HL-60 (cell line): ENCODE measurements around the gene IRF8.

ENCODE experiments used
- DNase-seq, 2 experiments: peaks; one replicate each; pipeline ENCODE4 v3.0.0-alpha.2; 2010 to 2020; ENCODE audit warnings: low read depth in 1 of 2, low spot score in 1 of 2
- H3K27ac ChIP-seq: fragments of 250-450 bp; sonication (Bioruptor Pico); replicated peaks from 2 replicates; pipeline ENCODE4 v1.5.1; 2020; ENCODE audit warnings: mild to moderate bottlenecking, moderate library complexity
- H3K27me3 ChIP-seq: fragments of 250-450 bp; sonication (Bioruptor Pico); 2 replicates; pipeline ENCODE4 v1.5.1; 2021; ENCODE audit warnings: mild to moderate bottlenecking, moderate library complexity; ENCODE audit not compliant: insufficient read depth, poor library complexity, severe bottlenecking
- H3K4me3 ChIP-seq: replicated peaks from 2 replicates; pipeline ENCODE4 v1.5.1; 2011; ENCODE audit warnings: mild to moderate bottlenecking, control low read depth, low read length; ENCODE audit not compliant: insufficient read depth
- GABPA ChIP-seq: IDR thresholded peaks from 2 replicates; pipeline ENCODE4 v1.6.1; 2012; ENCODE audit warnings: low read depth
- POLR2AphosphoS5 ChIP-seq: IDR thresholded peaks from 2 replicates; pipeline ENCODE4 v1.6.1; 2012; ENCODE audit warnings: low read depth
- SPI1 ChIP-seq: IDR thresholded peaks from 2 replicates; pipeline ENCODE4 v1.6.1; 2012; ENCODE audit warnings: low read depth, mild to moderate bottlenecking, borderline replicate concordance
- TF ChIP-seq, protein P1 (sequence below): IDR thresholded peaks from 2 replicates; pipeline ENCODE4 v1.6.1; 2012; ENCODE audit warnings: low read depth; ENCODE audit not compliant: insufficient replicate concordance
- TF ChIP-seq, protein P2 (sequence below): IDR thresholded peaks from one replicate; pipeline ENCODE4 v1.5.1; 2011; ENCODE audit warnings: low read length, control low read depth, inconsistent platforms; ENCODE audit not compliant: insufficient read depth

Gene IRF8

GRCh38 chr16:85891033-85891775, 7.8 kb upstream of the IRF8 start:
- H3K4me3 ChIP-seq = no peak overlapping the region
- no peak for DNase-seq
- no peaks in the 10 kb centered on the region for H3K27me3 ChIP-seq
- TF ChIP-seq SPI1 (no peak), GABPA (no peak), POLR2AphosphoS5 (no peak)
- TF ChIP-seq, protein P1, sequence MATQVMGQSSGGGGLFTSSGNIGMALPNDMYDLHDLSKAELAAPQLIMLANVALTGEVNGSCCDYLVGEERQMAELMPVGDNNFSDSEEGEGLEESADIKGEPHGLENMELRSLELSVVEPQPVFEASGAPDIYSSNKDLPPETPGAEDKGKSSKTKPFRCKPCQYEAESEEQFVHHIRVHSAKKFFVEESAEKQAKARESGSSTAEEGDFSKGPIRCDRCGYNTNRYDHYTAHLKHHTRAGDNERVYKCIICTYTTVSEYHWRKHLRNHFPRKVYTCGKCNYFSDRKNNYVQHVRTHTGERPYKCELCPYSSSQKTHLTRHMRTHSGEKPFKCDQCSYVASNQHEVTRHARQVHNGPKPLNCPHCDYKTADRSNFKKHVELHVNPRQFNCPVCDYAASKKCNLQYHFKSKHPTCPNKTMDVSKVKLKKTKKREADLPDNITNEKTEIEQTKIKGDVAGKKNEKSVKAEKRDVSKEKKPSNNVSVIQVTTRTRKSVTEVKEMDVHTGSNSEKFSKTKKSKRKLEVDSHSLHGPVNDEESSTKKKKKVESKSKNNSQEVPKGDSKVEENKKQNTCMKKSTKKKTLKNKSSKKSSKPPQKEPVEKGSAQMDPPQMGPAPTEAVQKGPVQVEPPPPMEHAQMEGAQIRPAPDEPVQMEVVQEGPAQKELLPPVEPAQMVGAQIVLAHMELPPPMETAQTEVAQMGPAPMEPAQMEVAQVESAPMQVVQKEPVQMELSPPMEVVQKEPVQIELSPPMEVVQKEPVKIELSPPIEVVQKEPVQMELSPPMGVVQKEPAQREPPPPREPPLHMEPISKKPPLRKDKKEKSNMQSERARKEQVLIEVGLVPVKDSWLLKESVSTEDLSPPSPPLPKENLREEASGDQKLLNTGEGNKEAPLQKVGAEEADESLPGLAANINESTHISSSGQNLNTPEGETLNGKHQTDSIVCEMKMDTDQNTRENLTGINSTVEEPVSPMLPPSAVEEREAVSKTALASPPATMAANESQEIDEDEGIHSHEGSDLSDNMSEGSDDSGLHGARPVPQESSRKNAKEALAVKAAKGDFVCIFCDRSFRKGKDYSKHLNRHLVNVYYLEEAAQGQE = no peak
- no peak overlapping the region for H3K27ac ChIP-seq

DNA sequence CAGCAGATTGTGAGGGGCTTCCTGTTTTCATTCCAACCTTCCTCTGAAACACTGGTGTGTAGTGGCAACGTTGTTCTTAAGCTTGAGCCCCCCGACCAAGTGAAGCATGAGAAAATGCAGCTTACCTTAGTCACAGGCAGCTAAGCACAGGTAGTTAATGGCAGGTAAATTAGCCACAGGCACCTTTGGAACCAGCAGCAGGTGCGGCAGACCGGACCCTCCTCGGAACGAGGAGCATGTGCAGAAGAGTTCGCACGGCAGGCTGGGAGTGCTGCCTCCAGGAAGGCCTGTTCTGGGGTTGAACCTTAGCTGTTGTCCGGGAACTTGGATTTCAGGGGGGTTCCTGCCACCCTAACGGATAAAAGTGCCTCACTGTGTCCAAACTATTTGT, 7.2 kb upstream of the IRF8 start:
- H3K27me3 ChIP-seq = no peaks in the 10 kb centered on the region
- DNase-seq = no peak
- TF ChIP-seq, protein P2, sequence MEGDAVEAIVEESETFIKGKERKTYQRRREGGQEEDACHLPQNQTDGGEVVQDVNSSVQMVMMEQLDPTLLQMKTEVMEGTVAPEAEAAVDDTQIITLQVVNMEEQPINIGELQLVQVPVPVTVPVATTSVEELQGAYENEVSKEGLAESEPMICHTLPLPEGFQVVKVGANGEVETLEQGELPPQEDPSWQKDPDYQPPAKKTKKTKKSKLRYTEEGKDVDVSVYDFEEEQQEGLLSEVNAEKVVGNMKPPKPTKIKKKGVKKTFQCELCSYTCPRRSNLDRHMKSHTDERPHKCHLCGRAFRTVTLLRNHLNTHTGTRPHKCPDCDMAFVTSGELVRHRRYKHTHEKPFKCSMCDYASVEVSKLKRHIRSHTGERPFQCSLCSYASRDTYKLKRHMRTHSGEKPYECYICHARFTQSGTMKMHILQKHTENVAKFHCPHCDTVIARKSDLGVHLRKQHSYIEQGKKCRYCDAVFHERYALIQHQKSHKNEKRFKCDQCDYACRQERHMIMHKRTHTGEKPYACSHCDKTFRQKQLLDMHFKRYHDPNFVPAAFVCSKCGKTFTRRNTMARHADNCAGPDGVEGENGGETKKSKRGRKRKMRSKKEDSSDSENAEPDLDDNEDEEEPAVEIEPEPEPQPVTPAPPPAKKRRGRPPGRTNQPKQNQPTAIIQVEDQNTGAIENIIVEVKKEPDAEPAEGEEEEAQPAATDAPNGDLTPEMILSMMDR = no peak
- TF ChIP-seq GABPA = no peak
- no peak for TF ChIP-seq SPI1
- TF ChIP-seq, protein P1 = no peak
- no peak for TF ChIP-seq POLR2AphosphoS5
- no peak overlapping the region for H3K4me3 ChIP-seq
- H3K27ac ChIP-seq = no peak overlapping the region

DNA sequence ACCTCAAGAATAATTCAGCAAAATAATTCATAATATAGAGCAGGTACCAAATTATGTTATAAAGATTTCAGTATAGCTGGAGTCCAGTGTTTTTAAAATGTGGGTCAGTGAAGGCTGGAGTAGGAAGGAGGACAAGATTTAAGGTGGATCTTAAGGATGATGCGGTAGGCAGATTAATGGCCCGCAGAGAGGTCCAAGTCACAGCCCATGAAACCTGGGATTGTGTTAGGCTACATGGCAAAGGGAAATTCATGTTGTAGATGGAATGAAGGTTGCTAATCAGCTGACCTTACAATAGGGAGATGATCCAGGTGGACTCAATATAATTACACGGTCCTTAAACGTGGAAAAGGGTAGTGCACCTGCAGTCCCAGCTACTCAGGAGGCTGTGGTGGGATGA, 6.2 kb upstream of the IRF8 start:
- Histone ChIP-seq H3K4me3 (no peak overlapping the region), H3K27ac (no peak overlapping the region), H3K27me3 (no peaks in the 10 kb centered on the region)
- no peak for DNase-seq
- TF ChIP-seq POLR2AphosphoS5 (no peak), SPI1 (no peak), GABPA (no peak)
- TF ChIP-seq, protein P2 = no peak
- TF ChIP-seq, protein P1 = no peak
